GM13977 (cell line): ENCODE results near the gene SERPINB12.

ENCODE experiments used
- DNase-seq: peaks from one replicate; pipeline ENCODE4 v3.0.0; 2012; ENCODE audit warnings: low spot score
- CTCF ChIP-seq: IDR thresholded peaks from 2 replicates; pipeline ENCODE4 v1.5.1; 2012; ENCODE audit warnings: mild to moderate bottlenecking, control low read depth; ENCODE audit not compliant: insufficient read depth; ENCODE audit errors: extremely low read depth, missing control alignments
- in situ Hi-C: fragments of 300-500 bp; cut with MboI; formaldehyde crosslinking; loops from one replicate; pipeline ENCODE4 v1.12.0; 2022; ENCODE audit warnings: low sequenced_read_pairs, low pct_unique_long_range_greater_than_20kb, mixed read lengths, inconsistent platforms; ENCODE audit not compliant: unreplicated experiment

Gene SERPINB12

DNA sequence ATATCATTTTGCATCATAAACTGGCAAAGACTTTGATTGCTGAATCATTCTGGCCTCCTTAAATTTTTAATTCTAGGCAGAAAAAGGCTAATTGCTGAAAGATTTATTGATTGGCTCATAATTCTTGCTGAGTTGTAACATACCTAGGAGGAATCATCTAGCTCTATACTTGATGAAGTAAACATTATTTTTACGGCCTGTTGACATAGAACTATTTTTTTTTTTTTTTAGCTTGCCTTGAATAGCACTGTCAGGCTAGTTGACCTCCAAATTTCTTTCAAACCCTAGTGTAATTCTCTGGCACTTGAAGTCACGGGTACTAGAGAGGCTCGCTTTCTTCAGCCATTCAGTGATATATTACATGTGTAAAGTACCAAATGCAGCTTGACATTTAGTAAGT lies 2.8 kb downstream of the SERPINB12 start:
- in situ Hi-C loops, result no loop called here
- TF ChIP-seq CTCF, result no peak
- no peak for DNase-seq

DNA sequence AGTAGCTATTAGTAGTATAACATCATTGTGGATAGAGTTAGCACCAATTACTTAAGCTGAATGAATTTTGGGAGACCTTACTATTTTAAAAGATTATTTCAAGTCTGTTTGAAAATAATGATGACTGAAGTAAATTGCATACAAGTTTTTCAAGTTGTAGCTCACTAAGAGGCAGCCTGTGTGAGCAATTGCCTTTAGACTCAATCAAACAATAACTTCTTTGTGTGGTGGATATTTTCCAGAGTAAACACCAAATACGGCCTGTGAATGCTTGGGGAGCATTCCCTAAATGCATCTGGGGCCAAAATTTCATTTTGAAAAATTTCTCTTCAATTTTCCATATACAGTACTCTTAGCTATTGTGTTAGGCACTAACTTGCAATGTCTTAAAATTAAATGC lies 7.9 kb downstream of the SERPINB12 start:
- in situ Hi-C loops, result no loop called here
- no peak for TF ChIP-seq CTCF
- DNase-seq, result no peak

DNA sequence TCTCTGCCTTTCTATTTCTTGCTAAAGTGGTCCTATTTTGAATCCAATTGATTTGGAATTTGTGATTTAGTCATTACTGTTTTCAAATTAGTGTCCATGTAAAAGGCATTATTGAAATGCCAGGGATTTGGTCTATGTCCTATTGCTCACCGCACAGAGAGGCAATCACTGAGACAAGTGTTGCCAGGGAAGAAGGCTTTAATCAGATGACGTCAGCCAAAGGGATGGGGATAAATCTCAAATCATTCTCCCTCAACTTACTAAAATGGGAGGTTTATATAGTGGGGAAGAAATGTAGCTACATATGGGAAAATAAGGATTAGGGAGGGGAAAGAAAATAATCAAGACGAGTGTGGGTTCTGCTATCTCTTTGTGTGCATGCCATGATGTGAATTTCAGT lies 9.6 kb downstream of the SERPINB12 start:
- no peak for TF ChIP-seq CTCF
- no peak for DNase-seq
- in situ Hi-C loops, result no loop called here

DNA sequence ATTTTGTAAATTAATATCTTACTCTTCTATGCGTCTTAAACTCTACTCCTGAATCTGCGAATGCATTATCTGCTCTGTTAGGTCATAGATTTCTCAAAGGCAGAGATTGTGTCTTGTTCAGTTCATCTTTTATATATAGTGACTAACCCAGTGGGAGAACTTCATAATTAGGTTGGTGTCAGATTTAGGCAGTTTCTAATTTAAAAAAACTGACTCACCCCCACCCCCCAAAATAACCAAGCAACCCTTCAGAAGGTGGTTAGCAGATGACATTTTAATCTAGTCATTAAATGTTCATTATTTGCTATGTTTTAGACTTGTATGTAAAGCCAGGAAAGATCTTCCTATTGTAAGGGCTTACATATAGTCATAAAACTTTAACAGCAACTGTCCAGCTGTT lies 10.4 kb downstream of the SERPINB12 start:
- in situ Hi-C loops, result no loop called here
- TF ChIP-seq CTCF, result no peak

GRCh38 chr18:63553081-63553480 lies 10.9 kb downstream of the SERPINB12 start:
- DNase-seq, result no peak
- TF ChIP-seq CTCF, result no peak
- in situ Hi-C loops, result no loop called here

More for the DNA sequence above, 10.4 kb downstream of the SERPINB12 start:
- DNase-seq, result no peak

- TF ChIP-seq CTCF, result no peak
- DNase-seq, result no peak
- in situ Hi-C loops, result no loop called here
These were observed 17.7 kb downstream of the SERPINB12 start for GRCh38 chr18:63559567-63560491.

DNA sequence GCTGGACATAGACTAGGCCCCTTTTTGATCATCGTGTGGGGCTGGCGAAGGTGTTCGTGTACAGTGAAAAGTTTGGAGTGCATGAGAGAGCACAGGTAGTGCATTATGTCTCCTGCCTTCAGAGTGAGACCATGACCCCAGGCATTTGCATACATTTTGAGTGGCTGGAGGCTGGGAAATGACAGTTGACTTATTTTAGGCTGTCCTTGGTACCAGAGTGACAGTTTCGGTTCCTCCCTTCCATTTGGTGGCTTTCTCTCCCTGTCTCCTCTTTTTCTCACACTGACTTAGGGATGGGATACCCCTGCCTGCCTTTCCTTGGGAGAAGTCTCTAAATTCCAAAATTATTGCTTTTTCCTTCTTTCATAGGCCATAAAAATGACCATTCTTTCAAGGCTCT lies 20.1 kb downstream of the SERPINB12 start:
- in situ Hi-C loops, result no loop called here
- no peak for TF ChIP-seq CTCF
- no peak for DNase-seq
